NCI-H446 treated with DMSO at 0.1 percent for 48 hours (cell line): Measurements from ENCODE around the gene DEFB131A.
"Not testable (repeated sequence)": the region's sequence is repeated elsewhere in the genome, so short reads cannot be mapped to it uniquely, and the experiment has no call there.

Source experiments
- DNase-seq: peaks from one replicate; lab custom pipeline; 2025; lab: John Stamatoyannopoulos, UW

DEFB131A gene

GRCh38 chr4:9494256-9495035 is 50.2 kb downstream of the DEFB131A start:
- not testable (repeated sequence) for DNase-seq

GRCh38 chr4:9495443-9495842 is 51.2 kb downstream of the DEFB131A start:
- DNase-seq: not testable (repeated sequence)

GRCh38 chr4:9497575-9498467 is 53.6 kb downstream of the DEFB131A start:
- not testable (repeated sequence) for DNase-seq

- not testable (repeated sequence) for DNase-seq
These were observed 54.3 kb downstream of the DEFB131A start for GRCh38 chr4:9498468-9499040.

GRCh38 chr4:9499974-9500487 is 55.8 kb downstream of the DEFB131A start:
- not testable (repeated sequence) for DNase-seq
